Esophagus muscularis mucosa (tissue), 4 donors: Measurements from ENCODE around the gene PDK1. TPM values are rescaled to one million over a fixed set of nuclear protein-coding genes. Genes with fewer than 3 reads are reported as not detected.
A peak's percentile ranks its signal among the peaks of the same experiment; 100 is the strongest.

Experiments
- DNase-seq: peaks from one replicate; pipeline ENCODE4 v3.0.0-alpha.2; 2017; ENCODE audit errors: extremely low spot score
- H3K27ac ChIP-seq, 4 donors: fragments of 200-600 bp; sonication (generic); replicated peaks in 1 of 4; 1 replicate in 3 of 4; 2 replicates in 1 of 4; pipeline ENCODE4 v1.5.1; 2016 to 2019; ENCODE audit warnings: mild to moderate bottlenecking in 1 of 4
- H3K27me3 ChIP-seq, 4 donors: fragments of 200-600 bp; sonication (generic); one replicate each; pipeline versions ENCODE4 v1.5.1 to v1.6.0; 2016 to 2019
- H3K36me3 ChIP-seq, 4 donors: fragments of 200-600 bp; sonication (generic); one replicate each; pipeline ENCODE4 v1.5.1; 2016 to 2019
- H3K4me1 ChIP-seq, 4 donors: fragments of 200-600 bp; sonication (generic); one replicate each; pipeline ENCODE4 v1.5.1; 2016 to 2019
- H3K4me3 ChIP-seq, 4 donors: fragments of 200-600 bp; sonication (generic); 1 replicate in 2 of 4; 2 replicates in 2 of 4; pipeline ENCODE4 v1.5.1; 2016 to 2019; ENCODE audit warnings: mild to moderate bottlenecking in 4 of 4, moderate library complexity in 1 of 4
- H3K9me3 ChIP-seq, 4 donors: fragments of 200-600 bp; sonication (generic); 1 replicate in 3 of 4; 2 replicates in 1 of 4; pipeline ENCODE4 v1.5.1; 2016 to 2019
- EP300 ChIP-seq: sonication (generic); formaldehyde crosslinking; IDR thresholded peaks from one replicate; pipeline ENCODE4 v1.6.1; 2017; ENCODE audit warnings: antibody characterized with exemption
- POLR2A ChIP-seq: fragments of 450-650 bp; IDR thresholded peaks from one replicate; pipeline ENCODE4 v1.6.1; 2017; ENCODE audit warnings: antibody characterized with exemption, moderate library complexity, mild to moderate bottlenecking, low read depth
- POLR2AphosphoS5 ChIP-seq, 2 donors: sonication (generic); formaldehyde crosslinking; IDR thresholded peaks; one replicate each; pipeline ENCODE4 v1.6.1; 2017; ENCODE audit warnings: antibody characterized with exemption in 2 of 2
- WGBS: methylation state at CpG from one replicate; pipeline ENCODE4 v1.1.5; 2018; 5-methylcytosine and 5-hydroxymethylcytosine counted together
- intact Hi-C: fragments of 100-400 bp; cut with DNase I; formaldehyde crosslinking; loops from one replicate; pipeline ENCODE4 v1.15.1; 2023
- total RNA-seq, 4 donors: library from RNA; depleted of rRNA; stranded (reverse); fragments of >200 nt; gene quantifications; one replicate each; pipeline versions ENCODE4 v1.1.0 to v1.2.1, GENCODE V29; 2016
- TF ChIP-seq, protein P1 (sequence below), 3 experiments: fragments of 200-600 bp in 2 of 3; fragments of 450-650 bp in 1 of 3; sonication (generic) in 2 of 3; IDR thresholded peaks; one replicate each; pipeline ENCODE4 v1.5.1; 2017 to 2019; ENCODE audit warnings: antibody characterized with exemption in 3 of 3, mild to moderate bottlenecking in 2 of 3, moderate library complexity in 1 of 3

Gene PDK1
- total RNA-seq, 4 donors from 2014 or later, result 5.1 to 15.8 (median 11.2) TPM

DNA sequence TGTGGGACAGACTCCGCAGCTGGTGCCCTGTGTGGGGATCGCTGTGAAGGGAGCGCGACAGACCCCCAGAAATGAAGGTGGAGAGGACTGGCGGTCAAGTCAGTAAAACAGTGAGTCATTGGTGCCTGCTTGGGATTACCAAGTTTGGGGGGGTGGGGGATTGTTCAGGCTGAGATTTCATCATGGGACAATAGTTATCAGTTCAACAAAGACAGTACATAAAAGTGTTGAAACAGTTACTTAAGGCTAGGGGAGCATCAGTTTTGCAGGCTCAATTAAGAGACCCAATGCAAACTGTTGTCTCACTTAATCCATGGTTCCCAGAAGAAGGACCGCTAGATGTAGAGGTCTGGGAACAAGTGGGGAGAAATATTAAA is 42.4 kb upstream of the PDK1 start:
- peaks cover 0 to 28% (median 20%) of the 10 kb centered on the region in 4 donors for H3K9me3 ChIP-seq
- no peak overlapping the region for H3K4me3 ChIP-seq
- TF ChIP-seq POLR2A (no peak), EP300 (no peak), POLR2AphosphoS5 (IDR thresholded peaks at IDR 0.05) (no peak)
- TF ChIP-seq, protein P1, sequence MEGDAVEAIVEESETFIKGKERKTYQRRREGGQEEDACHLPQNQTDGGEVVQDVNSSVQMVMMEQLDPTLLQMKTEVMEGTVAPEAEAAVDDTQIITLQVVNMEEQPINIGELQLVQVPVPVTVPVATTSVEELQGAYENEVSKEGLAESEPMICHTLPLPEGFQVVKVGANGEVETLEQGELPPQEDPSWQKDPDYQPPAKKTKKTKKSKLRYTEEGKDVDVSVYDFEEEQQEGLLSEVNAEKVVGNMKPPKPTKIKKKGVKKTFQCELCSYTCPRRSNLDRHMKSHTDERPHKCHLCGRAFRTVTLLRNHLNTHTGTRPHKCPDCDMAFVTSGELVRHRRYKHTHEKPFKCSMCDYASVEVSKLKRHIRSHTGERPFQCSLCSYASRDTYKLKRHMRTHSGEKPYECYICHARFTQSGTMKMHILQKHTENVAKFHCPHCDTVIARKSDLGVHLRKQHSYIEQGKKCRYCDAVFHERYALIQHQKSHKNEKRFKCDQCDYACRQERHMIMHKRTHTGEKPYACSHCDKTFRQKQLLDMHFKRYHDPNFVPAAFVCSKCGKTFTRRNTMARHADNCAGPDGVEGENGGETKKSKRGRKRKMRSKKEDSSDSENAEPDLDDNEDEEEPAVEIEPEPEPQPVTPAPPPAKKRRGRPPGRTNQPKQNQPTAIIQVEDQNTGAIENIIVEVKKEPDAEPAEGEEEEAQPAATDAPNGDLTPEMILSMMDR (IDR thresholded peaks at IDR 0.05), result no peak
- no peaks in the 10 kb centered on the region for H3K27me3 ChIP-seq
- peak; percentile 29 for DNase-seq
- intact Hi-C loops, result no loop called here
- H3K36me3 ChIP-seq, result peaks cover 0 to 3% (median 0%) of the 10 kb centered on the region in 4 donors
- no peaks in the 10 kb centered on the region for H3K4me1 ChIP-seq
- no peak overlapping the region for H3K27ac ChIP-seq
- 89% methylated on average over 6 of the region's 6 CpGs for WGBS

DNA sequence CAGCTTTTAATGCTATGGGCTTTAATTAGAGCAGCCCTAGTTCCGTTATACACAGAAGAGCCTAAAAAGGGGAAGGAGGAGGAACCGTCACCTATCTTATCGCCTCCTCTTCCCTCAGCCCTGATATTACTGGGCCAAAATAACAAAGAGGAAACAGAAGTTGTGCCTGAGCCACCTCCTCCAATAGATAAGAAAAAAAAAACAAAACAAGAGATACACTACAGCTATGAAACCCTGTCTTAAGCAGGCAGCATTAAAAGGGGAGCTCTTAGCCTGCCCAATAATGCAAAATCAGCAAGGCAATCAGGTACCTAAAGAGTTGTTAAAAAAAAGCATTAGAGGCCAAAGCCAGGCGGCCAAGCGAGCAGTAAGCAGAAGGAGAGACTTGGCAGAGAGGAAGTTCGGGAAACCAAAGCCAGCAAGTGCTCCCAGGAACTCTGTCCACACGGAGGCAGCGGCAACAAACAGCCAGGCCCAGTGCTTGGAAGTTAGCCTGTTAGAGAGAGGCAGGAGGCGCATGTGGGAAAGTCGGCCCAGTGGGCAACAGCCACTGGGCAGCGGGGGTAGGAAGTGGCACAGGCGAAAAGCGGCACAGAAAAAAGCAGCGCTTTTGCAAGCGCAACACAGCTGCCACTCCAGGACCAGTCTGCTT is 41.8 kb upstream of the PDK1 start:
- Histone ChIP-seq H3K36me3 (no peaks in the 10 kb centered on the region), H3K4me1 (no peaks in the 10 kb centered on the region), H3K4me3 (no peak overlapping the region), H3K9me3 (peaks cover 0 to 28% (median 20%) of the 10 kb centered on the region in 4 donors), H3K27ac (no peak overlapping the region), H3K27me3 (no peaks in the 10 kb centered on the region)
- intact Hi-C loops, result no loop called here
- 95% methylated on average over 15 of the region's 15 CpGs for WGBS
- DNase-seq, result peak; percentile 79
- TF ChIP-seq, protein P1 (IDR thresholded peaks at IDR 0.05), result no peak
- TF ChIP-seq EP300 (no peak), POLR2AphosphoS5 (IDR thresholded peaks at IDR 0.05) (no peak), POLR2A (no peak)

DNA sequence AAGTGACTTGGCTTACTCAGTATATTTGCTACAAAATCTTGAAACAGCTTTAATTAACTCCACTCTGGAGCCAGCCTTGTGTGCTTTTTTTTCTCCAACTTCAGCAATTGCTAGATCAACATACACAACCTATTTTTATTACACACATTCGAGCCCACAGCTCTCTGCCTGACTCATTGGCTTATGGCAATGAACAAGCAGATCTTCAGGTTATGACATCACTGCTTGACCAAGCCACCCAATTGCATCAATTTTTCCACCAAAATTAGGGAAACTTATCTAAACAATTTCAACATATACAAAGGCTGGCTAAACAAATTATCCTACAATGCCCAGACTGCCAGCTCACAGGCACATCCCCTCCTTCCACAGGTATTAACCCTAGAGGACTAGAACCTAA is 39.6 kb upstream of the PDK1 start:
- H3K27me3 ChIP-seq, result no peaks in the 10 kb centered on the region
- H3K4me1 ChIP-seq, result no peaks in the 10 kb centered on the region
- DNase-seq, result no peak
- no peak for TF ChIP-seq POLR2A
- TF ChIP-seq, protein P1 (IDR thresholded peaks at IDR 0.05), result no peak
- no peak for TF ChIP-seq EP300
- TF ChIP-seq POLR2AphosphoS5 (IDR thresholded peaks at IDR 0.05), result no peak
- no peak overlapping the region for H3K4me3 ChIP-seq
- intact Hi-C loops, result no loop called here
- peaks cover 0 to 25% (median 18%) of the 10 kb centered on the region in 4 donors for H3K9me3 ChIP-seq
- H3K27ac ChIP-seq, result no peak overlapping the region
- 61% methylated on average over 1 of the region's 1 CpG for WGBS
- no peaks in the 10 kb centered on the region for H3K36me3 ChIP-seq

- Histone ChIP-seq H3K4me3 (no peak overlapping the region), H3K27ac (no peak overlapping the region), H3K9me3 (no peaks in the 10 kb centered on the region), H3K36me3 (no peaks in the 10 kb centered on the region), H3K27me3 (no peaks in the 10 kb centered on the region), H3K4me1 (no peaks in the 10 kb centered on the region)
- peak; percentile 62 for DNase-seq
- no peak for TF ChIP-seq POLR2A
- TF ChIP-seq, protein P1 (IDR thresholded peaks at IDR 0.05), result no peak
- no peak for TF ChIP-seq EP300
- TF ChIP-seq POLR2AphosphoS5 (IDR thresholded peaks at IDR 0.05), result no peak
- intact Hi-C loops, result no loop called here
Measured at GRCh38 chr2:172518995-172519394, 36.9 kb upstream of the PDK1 start.

DNA sequence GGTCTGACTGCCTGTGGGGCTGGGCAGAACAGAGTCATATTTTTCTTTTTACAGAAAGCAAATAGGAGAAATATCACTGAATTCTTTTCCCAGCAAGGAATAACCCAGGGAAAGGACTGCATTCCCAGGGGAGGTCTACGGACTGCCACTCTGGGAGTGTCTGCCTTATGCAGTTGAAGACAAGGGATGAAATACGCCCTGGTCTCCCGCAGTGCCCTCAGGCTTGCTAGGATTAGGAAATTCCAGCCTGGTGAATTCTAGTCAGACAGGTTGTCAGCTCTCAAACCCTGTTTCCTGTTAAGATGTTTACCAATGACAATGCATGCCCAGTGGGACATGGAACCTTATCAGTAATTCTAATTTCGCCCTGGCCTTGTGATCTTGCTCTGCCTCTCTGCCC is 30.3 kb upstream of the PDK1 start:
- peak; percentile 31 for DNase-seq
- WGBS, result 92% methylated on average over 4 of the region's 4 CpGs
- no peak overlapping the region for H3K27ac ChIP-seq
- H3K4me3 ChIP-seq, result no peak overlapping the region
- H3K4me1 ChIP-seq, result no peaks in the 10 kb centered on the region
- no peaks in the 10 kb centered on the region for H3K27me3 ChIP-seq
- TF ChIP-seq POLR2A (no peak), POLR2AphosphoS5 (IDR thresholded peaks at IDR 0.05) (no peak), EP300 (no peak)
- TF ChIP-seq, protein P1 (IDR thresholded peaks at IDR 0.05), result no peak
- intact Hi-C loops, result no loop called here
- peaks cover 0 to 11% (median 9%) of the 10 kb centered on the region in 4 donors for H3K9me3 ChIP-seq
- H3K36me3 ChIP-seq, result no peaks in the 10 kb centered on the region
